Prostate gland (tissue), 2 donors: ENCODE data around the gene CEP78. TPM values are rescaled to one million over a fixed set of nuclear protein-coding genes. Genes with fewer than 3 reads are reported as not detected.

Source experiments
- DNase-seq: peaks from one replicate; pipeline ENCODE4 v3.0.0-alpha.2; 2019; ENCODE audit warnings: low spot score
- H3K27ac ChIP-seq, 2 donors: fragments of 200-600 bp; sonication (generic); 2 replicates each; pipeline ENCODE4 v1.5.1; 2017 to 2019
- H3K27me3 ChIP-seq: fragments of 200-600 bp; sonication (generic); replicated peaks from 2 replicates; pipeline ENCODE4 v1.5.1; 2019; ENCODE audit not compliant: insufficient read depth
- H3K36me3 ChIP-seq, 2 donors: fragments of 200-600 bp; sonication (generic); 1 replicate in 1 of 2; 2 replicates in 1 of 2; pipeline versions ENCODE4 v1.5.1 to v1.8.1; 2017 to 2019
- H3K4me1 ChIP-seq: fragments of 200-600 bp; sonication (generic); replicated peaks from 2 replicates; pipeline ENCODE4 v1.5.1; 2019
- H3K4me3 ChIP-seq, 2 donors: fragments of 200-600 bp; sonication (generic); 2 replicates each; pipeline ENCODE4 v1.5.1; 2017 to 2019
- H3K9me3 ChIP-seq: fragments of 200-600 bp; sonication (generic); 2 replicates; pipeline ENCODE4 v1.5.1; 2017
- POLR2A ChIP-seq: fragments of 450-650 bp; IDR thresholded peaks from one replicate; pipeline ENCODE4 v1.6.1; 2016; ENCODE audit warnings: antibody characterized with exemption, mild to moderate bottlenecking
- POLR2AphosphoS5 ChIP-seq: sonication (generic); formaldehyde crosslinking; IDR thresholded peaks from one replicate; pipeline ENCODE4 v1.6.1; 2017; ENCODE audit warnings: antibody characterized with exemption
- WGBS: methylation state at CpG from one replicate; pipeline ENCODE4 v1.1.5; 2018; 5-methylcytosine and 5-hydroxymethylcytosine counted together
- intact Hi-C: fragments of 100-400 bp; cut with DNase I; formaldehyde crosslinking; loops from one replicate; pipeline ENCODE4 v1.14.2; 2022
- total RNA-seq, 2 donors: library from RNA; depleted of rRNA; stranded (reverse); fragments of >200 nt; gene quantifications; one replicate each; pipeline ENCODE4 v1.1.0, GENCODE V29; 2016
- TF ChIP-seq, protein P1 (sequence below), 4 experiments: fragments of 200-600 bp in 2 of 4; fragments of 450-650 bp in 2 of 4; sonication (generic) in 2 of 4; IDR thresholded peaks; 1 replicate in 3 of 4; 2 replicates in 1 of 4; pipeline ENCODE4 v1.5.1; 2016 to 2019; ENCODE audit warnings: antibody characterized with exemption in 4 of 4, mild to moderate bottlenecking in 2 of 4, moderate library complexity in 2 of 4

CEP78 gene
- total RNA-seq, 2 donors from 2014 or later = 12.0 to 16.5 TPM

DNA sequence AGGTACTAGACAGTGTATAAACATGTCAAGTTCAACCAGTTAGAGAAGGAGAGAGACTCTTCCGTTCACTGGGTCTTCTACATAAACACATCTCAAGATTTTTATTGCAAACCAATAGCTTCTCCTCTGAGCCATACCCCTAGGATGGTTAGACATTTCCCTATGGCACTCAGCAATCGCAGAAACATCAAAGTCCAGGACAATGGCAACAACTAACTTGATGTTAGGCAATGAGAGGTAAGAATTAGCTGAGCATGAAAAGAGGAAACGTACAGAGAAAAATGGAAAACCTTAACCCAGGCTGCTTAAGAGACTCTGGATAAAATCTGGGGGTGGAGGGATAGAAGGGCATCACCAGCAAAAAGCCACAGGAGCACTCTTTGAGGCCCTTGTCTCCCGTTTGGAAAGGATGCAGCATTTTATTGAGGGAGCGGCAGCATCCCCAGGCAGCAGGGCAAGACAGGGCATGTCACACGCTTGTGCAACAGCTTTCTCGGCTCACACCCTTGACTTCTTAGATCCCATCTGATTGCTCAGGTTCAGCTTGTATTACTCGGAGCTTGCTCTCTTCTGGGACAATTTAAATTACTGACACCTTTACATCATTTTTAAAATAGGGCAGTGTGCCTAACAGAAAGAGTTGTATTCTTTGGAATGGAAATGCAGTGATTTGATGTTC, 52.5 kb downstream of the CEP78 start:
- DNase-seq = peak; percentile 83
- TF ChIP-seq POLR2A = no peak
- peak; percentile 44 for TF ChIP-seq POLR2AphosphoS5
- TF ChIP-seq, protein P1, sequence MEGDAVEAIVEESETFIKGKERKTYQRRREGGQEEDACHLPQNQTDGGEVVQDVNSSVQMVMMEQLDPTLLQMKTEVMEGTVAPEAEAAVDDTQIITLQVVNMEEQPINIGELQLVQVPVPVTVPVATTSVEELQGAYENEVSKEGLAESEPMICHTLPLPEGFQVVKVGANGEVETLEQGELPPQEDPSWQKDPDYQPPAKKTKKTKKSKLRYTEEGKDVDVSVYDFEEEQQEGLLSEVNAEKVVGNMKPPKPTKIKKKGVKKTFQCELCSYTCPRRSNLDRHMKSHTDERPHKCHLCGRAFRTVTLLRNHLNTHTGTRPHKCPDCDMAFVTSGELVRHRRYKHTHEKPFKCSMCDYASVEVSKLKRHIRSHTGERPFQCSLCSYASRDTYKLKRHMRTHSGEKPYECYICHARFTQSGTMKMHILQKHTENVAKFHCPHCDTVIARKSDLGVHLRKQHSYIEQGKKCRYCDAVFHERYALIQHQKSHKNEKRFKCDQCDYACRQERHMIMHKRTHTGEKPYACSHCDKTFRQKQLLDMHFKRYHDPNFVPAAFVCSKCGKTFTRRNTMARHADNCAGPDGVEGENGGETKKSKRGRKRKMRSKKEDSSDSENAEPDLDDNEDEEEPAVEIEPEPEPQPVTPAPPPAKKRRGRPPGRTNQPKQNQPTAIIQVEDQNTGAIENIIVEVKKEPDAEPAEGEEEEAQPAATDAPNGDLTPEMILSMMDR (IDR thresholded peaks at IDR 0.05) = no peak
- no peaks in the 10 kb centered on the region for H3K4me1 ChIP-seq
- WGBS = 44% methylated on average over 8 of the region's 8 CpGs
- no peaks in the 10 kb centered on the region for H3K36me3 ChIP-seq
- intact Hi-C loops = no loop called here
- H3K27ac ChIP-seq = no peak overlapping the region
- no peak overlapping the region for H3K4me3 ChIP-seq
- no peaks in the 10 kb centered on the region for H3K9me3 ChIP-seq
- no peaks in the 10 kb centered on the region for H3K27me3 ChIP-seq

DNA sequence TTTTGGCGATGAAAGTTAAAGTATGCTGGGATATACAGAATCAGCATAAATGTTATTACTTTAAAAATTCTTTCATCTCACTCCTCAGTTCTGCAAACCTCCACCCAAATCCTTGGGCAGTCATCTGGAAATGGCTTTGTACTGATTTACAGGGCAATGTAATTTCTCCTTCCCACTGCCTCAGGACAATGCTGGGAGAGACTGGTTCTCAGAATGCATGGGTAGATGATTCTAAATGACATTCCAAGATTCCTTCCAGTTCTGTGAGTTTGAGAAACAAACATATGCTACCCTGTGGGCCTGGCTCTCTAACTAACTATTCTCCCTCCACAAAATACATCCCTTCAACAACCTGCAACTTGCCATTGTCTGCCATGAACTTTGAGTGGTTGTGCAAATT, 53.6 kb downstream of the CEP78 start:
- H3K36me3 ChIP-seq = no peaks in the 10 kb centered on the region
- no peaks in the 10 kb centered on the region for H3K4me1 ChIP-seq
- no peak for DNase-seq
- H3K27me3 ChIP-seq = no peaks in the 10 kb centered on the region
- 93% methylated on average over 1 of the region's 1 CpG for WGBS
- intact Hi-C loops = no loop called here
- no peak overlapping the region for H3K27ac ChIP-seq
- TF ChIP-seq POLR2A (no peak), POLR2AphosphoS5 (no peak)
- TF ChIP-seq, protein P1 (IDR thresholded peaks at IDR 0.05) = no peak
- no peaks in the 10 kb centered on the region for H3K9me3 ChIP-seq
- H3K4me3 ChIP-seq = no peak overlapping the region

DNA sequence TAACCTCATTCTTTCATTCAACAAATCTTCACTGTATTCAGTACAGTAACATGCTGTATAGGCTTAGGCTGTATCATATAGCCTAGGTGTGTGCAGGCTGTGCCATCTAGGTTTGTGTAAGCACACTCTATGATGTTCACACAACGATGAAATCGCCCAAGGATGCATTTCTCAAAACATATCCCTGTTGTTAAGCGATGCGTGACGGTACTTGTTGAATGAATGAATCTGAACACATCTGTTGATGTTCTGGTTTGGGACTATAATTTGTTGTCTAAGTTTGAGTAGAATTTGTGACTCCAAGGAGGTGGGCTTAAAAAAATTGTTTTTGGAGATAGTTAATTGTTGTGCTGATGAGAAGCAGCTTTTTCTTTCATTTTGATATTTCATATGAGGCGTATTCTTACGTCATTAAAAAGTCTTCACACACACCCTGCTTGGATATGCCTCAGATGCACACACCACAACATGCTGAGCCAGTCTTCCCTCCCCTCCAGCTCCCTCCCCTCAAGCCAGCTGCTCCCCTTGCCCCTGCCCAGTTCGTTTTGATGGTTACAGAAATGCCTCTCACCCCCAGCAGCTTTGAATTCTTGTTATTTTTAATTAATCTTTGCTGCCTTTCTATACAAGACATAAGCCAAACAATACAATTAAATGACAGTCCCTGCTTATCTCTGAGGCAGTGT, 55.5 kb downstream of the CEP78 start:
- TF ChIP-seq, protein P1 (IDR thresholded peaks at IDR 0.05) = no peak
- intact Hi-C loops = no loop called here
- 79% methylated on average over 8 of the region's 8 CpGs for WGBS

DNA sequence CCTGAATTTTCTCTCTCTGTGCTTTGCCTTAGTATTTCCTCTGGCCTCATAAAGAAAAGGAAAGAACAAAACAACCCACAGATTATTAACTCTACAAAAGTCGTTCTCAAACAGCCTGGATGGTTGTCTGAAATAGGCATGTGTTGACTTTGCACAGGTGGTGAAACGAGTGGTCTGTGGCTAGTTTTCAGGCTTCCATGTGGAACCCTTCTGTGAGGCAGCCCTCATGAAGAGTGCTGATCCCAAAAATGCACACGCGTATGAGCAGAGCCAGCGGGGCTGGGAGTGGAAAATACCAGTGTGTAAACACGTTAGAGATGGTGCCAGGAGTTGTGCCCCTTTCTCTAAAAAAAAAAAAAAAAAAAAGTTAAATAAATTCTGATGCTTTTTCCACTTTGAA, 56.2 kb downstream of the CEP78 start:
- Histone ChIP-seq H3K4me3 (no peak overlapping the region), H3K27me3 (no peaks in the 10 kb centered on the region), H3K36me3 (no peaks in the 10 kb centered on the region), H3K27ac (no peak overlapping the region), H3K4me1 (no peaks in the 10 kb centered on the region), H3K9me3 (no peaks in the 10 kb centered on the region)
- TF ChIP-seq POLR2AphosphoS5 (no peak), POLR2A (no peak)
- TF ChIP-seq, protein P1 (IDR thresholded peaks at IDR 0.05) = no peak
- intact Hi-C loops = no loop called here
- DNase-seq = no peak
- 37% methylated on average over 6 of the region's 6 CpGs for WGBS

More for the DNA sequence above, 55.5 kb downstream of the CEP78 start:
- Histone ChIP-seq H3K9me3 (no peaks in the 10 kb centered on the region), H3K36me3 (no peaks in the 10 kb centered on the region), H3K4me3 (no peak overlapping the region), H3K27me3 (no peaks in the 10 kb centered on the region), H3K27ac (no peak overlapping the region), H3K4me1 (no peaks in the 10 kb centered on the region)
- DNase-seq = no peak
